GM19239 (cell line): ENCODE results near the gene CUX1.
"Not testable (repeated sequence)": the region's sequence is repeated elsewhere in the genome, so short reads cannot be mapped to it uniquely, and the experiment has no call there.

Experiments
- DNase-seq: peaks from one replicate; pipeline ENCODE4 v3.0.0; 2011; ENCODE audit warnings: low spot score; ENCODE audit not compliant: insufficient read length
- FAIRE-seq: peaks from 2 replicates; lab custom pipeline; 2011; peaks lifted over from hg19 to GRCh38; lab: Jason Lieb, UNC

Gene CUX1

GRCh38 chr7:102297487-102298218 lies 480.2 kb downstream of the CUX1 start:
- DNase-seq = no peak
- no peak for FAIRE-seq

DNA sequence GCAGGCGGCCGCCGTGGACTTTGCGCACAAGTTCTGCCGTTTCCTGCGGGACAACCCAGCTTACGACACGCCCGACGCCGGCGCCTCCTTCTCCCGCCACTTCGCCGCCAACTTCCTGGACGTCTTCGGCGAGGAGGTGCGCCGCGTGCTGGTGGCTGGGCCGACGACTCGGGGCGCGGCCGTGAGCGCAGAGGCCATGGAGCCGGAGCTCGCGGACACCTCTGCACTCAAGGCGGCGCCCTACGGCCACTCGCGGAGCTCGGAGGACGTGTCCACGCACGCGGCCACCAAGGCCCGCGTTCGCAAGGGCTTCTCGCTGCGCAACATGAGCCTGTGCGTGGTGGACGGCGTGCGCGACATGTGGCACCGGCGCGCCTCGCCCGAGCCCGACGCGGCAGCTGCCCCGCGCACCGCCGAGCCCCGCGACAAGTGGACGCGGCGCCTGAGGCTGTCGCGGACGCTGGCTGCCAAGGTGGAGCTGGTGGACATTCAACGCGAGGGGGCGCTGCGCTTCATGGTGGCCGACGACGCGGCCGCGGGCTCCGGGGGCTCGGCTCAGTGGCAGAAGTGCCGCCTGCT lies 483.3 kb downstream of the CUX1 start:
- no peak for DNase-seq
- no peak for FAIRE-seq

- FAIRE-seq, DNase-seq: not testable (repeated sequence)
Observed at GRCh38 chr7:102301367-102301766, 483.9 kb downstream of the CUX1 start.

DNA sequence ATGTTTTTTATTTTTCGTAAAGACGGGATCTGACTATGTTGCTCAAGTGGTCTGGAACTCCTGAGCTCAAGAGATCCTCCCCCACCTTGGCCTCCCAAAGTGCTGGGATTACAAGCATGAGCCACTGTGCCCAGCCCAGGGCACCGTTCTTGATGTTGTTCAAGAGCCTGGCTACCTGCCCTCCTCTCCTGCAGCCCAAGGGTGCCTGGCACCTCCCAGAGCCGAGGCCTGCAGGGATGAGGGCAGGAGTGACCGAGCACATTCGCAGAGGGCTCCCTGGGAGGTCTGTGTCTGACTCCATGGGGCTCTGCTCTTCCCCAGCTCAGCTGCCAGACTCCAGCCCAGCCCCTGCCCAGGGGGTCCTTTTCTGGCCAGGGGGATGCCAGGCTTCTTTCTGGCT lies 484.6 kb downstream of the CUX1 start:
- DNase-seq (no peak), FAIRE-seq (no peak)

- FAIRE-seq = peak; percentile 28
Observed at GRCh38 chr7:102303669-102304422, 486.4 kb downstream of the CUX1 start.

GRCh38 chr7:102304668-102305067 lies 487.2 kb downstream of the CUX1 start:
- no peak for FAIRE-seq
- DNase-seq = no peak

More at GRCh38 chr7:102303669-102304422, 486.4 kb downstream of the CUX1 start:
- DNase-seq = no peak

DNA sequence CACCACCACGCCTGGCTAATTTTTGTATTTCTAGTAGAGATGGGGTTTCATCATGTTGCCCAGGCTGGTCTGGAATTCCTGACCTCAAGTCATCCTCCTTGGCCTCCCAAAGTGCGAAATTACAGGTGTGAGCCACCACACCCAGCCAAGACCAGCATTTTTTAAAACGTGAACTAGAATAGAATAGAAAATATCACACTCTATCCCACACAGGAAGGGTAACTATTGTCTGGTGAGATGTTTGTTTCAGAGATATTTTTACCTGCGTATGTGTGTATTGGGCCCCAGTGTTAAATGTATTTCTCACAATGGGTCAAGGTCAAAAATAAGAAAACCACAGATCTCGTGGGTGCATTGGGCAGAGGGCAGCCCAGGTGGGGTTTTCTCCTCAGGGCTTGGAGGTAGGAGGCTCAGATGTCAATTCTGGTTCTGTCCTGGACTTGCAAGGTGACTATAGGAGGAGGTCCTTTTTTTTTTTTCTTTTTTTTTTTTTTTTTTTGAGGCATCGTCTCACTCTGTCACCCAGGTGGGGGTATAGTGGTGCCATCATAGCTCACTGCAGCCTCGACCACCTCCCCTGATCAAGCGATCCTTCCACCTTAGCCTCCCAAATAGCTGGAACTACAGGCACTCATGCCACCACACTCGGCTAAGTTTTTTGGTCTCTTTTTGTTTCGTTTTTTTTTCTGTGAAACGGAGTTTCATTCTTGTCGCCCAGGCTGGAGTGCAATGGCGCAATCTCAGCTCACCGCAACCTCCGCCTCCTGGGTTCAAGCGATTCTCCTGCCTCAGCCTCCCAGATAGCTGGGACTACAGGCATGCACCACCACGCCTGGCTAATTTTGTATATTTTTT lies 488.2 kb downstream of the CUX1 start:
- DNase-seq (no peak), FAIRE-seq (peak; percentile 95)

DNA sequence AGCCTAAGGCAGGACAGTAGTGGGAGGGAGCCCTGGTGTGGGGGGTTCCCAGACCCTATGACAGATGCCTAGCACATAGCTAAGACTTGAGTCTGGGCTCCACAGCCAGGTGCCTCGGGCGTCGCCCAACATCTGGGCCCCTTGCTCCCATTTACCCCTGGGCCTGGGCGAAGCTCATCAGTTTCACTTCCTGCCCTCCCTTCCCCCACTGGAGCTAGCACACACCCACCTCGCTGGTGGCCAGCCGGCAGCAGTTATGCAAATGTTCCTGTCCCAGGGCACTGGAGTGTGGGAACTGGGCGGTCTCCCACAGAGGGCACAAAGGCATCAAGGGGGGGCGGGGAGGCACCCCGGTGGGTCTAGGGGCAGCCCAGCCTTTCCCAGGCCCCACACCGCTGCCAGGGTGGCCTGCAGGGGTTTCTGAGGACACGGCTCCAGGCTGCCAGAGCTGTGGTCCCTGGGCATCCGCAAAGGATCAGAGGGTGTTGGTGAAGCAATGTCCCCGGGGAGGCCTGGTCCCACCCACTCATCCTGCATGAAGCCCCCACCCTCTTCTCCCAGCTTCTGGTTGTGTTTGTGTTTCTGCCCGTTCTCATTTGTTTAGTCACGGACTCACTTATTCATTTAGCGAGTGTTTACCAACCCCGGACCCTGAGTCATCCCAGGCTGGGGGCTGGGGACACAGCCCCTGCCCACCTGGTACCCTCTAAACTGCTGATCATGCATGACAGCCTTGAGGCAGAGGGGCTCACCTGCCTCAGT lies 489.7 kb downstream of the CUX1 start:
- peak; percentile 83 for DNase-seq

DNA sequence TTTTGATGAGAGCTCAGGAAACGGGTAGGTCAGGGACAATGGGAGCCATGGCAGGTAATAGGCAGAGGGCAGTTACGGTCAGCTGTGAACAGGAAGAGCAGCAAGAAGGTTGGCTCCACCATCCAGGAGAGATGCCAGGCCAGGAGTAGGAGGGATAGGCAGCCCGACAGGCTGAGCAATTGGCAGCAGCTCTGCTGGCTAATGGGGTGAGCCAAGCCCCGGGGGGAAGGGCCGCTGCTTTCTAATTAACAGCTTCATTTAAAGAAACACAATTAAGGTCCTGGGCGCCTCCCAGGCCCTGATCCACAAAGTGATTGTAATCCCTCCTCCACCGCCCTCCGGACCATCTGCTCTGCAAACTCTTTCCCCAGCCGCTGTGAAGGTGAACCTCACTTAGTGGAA lies 493.0 kb downstream of the CUX1 start:
- no peak for FAIRE-seq
- no peak for DNase-seq

More for the DNA sequence above, 489.7 kb downstream of the CUX1 start:
- FAIRE-seq = peak; percentile 92

- no peak for DNase-seq
Observed at GRCh38 chr7:102312317-102312716, 494.9 kb downstream of the CUX1 start.

GRCh38 chr7:102313997-102314780 lies 496.8 kb downstream of the CUX1 start:
- DNase-seq = no peak
- no peak for FAIRE-seq

More at GRCh38 chr7:102312317-102312716, 494.9 kb downstream of the CUX1 start:
- no peak for FAIRE-seq

- no peak for DNase-seq
- FAIRE-seq = no peak
Observed at GRCh38 chr7:102317231-102318059, 500.0 kb downstream of the CUX1 start.

DNA sequence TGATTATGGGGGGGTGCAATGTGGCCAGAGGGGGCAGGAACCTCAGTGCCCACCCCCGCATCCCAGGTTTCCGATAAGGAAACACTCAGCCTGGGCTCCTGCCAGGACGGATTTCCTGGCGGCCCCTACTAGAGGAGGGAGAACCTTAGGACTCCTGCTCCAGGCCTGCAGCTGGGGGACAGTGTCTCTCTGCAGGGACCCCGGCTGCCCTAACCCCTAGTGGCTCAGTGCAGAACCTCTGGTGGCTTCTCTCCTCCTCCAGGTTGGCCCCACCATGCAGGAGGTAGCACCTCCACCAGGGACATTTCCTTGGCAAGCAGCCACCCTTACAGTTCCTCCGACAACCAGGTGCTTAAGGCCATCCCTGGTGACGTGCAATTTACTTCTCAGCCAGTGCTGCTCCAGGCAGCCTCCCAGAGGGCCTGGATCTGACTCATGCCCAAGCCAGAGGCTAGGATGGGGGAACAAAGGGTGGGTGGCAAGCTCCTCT lies 501.1 kb downstream of the CUX1 start:
- FAIRE-seq (no peak), DNase-seq (no peak)

DNA sequence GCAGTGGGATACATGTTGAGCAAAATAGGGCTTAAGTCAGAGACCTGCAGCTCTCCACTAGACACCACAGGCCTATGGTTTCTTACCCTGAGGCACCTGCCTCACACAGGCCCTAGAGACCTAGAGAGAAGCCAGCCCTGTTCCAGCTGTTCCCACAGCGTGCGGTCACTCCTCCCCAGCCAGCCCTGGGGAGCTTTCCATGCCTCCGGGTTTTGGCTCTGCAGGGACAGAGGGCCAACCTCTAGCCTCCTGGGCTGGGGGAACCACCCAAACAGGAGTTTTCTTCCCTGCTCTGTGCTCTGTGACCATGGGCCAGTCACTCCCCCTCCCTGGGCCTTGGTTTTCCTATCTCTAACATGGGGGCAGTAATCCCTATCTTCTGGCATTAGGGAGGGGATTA lies 502.2 kb downstream of the CUX1 start:
- DNase-seq (no peak), FAIRE-seq (no peak)

DNA sequence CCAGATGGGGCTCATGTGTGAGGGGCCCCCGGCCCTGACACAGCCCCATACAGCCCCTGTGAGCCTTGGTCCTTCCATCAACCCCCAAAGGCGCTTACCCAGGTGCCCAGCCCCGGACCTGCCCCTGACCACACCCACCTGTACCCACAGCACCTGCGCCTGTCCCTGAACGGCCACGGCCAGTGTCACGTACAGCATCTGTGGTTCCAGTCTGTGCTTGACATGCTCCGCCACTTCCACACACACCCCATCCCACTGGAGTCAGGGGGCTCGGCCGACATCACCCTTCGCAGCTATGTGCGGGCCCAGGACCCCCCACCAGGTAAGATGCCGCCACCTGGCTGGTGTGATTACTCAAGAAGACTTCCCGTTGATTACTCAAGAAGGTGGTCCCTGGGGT lies 502.8 kb downstream of the CUX1 start:
- DNase-seq = no peak
- FAIRE-seq = no peak

DNA sequence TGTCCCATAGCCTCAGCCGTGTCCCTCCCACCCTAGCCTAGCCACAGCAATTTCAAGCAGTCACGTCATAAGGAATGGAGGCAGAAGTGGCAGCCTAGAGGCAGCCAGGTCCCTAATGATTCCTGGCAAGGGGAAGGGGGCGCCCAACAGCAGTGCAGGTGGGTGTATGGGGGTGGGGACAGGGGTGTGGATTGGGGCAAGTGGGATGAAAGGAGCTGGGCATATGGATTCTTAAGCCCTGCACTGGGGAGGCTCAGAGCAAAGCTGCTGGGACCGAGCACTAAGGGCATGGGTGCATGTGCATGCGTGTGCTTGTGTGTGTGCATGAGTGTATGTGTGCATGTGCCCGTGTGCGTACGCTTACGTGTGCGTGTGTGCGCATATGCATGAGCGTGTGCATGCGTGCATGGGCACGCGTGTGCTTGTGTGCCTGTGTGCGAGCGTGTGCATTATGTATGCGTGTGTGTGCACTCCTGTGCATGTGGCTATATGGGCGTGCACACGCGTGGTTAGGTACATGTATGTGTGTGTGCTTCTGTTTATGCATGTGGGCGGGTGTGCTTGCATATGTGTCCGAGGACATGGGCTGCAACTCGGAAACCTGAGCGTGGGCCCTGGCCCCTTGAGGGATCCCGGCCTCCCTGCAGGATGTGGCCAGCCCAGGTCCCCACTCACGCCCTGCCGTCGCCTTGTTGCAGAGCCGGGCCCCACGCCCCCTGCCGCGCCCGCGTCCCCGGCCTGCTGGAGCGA lies 503.4 kb downstream of the CUX1 start:
- no peak for DNase-seq
- no peak for FAIRE-seq
